HUES64 (cell line): Measurements from ENCODE around the gene RTF1.

Source experiments
- H3K27ac ChIP-seq: 2 replicates; pipeline ENCODE4 v1.7.0; 2013; ENCODE audit warnings: low read depth, low read length, inconsistent platforms
- H3K27me3 ChIP-seq: 2 replicates; pipeline ENCODE4 v1.6.1; 2013; ENCODE audit warnings: mild to moderate bottlenecking, low read length; ENCODE audit not compliant: insufficient read depth
- H3K36me3 ChIP-seq: 2 replicates; pipeline ENCODE4 v1.6.1; 2013; ENCODE audit warnings: mild to moderate bottlenecking, low read length; ENCODE audit not compliant: insufficient read depth
- H3K4me1 ChIP-seq: 2 replicates; pipeline ENCODE4 v1.6.1; 2013; ENCODE audit warnings: mild to moderate bottlenecking, low read length, moderate library complexity; ENCODE audit not compliant: insufficient read depth
- H3K4me3 ChIP-seq: 2 replicates; pipeline ENCODE4 v1.5.1; 2013; ENCODE audit warnings: mild to moderate bottlenecking, low read length, moderate library complexity
- H3K9ac ChIP-seq: 2 replicates; pipeline ENCODE4 v1.6.1; 2013; ENCODE audit warnings: mild to moderate bottlenecking, low read depth, low read length
- H3K9me3 ChIP-seq: 2 replicates; pipeline ENCODE4 v1.6.1; 2013; ENCODE audit warnings: low read depth, low read length; ENCODE audit not compliant: insufficient read depth
- WGBS: fragments of 150-250, 120-280 bp; methylation state at CpG from one replicate; pipeline ENCODE4 v1.1.7; 2013; ENCODE audit warnings: missing lambda C conversion rate; 5-methylcytosine and 5-hydroxymethylcytosine counted together

The RTF1 gene

DNA sequence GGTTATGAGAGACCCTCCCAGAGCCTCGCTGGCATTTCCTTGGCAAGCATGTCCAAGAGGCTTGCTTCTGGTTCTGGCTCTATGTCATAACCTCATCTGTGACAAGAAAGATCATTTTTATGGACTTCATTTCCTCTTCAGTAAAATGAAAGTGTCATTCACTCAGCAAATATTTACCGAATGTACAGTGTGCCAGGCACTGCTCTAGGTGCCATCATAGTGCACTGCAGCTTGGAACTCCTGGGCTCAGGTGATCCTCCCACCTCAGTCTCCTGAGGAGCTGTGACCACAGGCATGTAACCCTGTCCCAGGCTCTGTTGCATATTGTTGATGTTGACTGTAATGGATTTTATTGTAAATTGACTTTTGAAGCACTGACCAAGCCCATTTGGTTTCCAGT lies 58.0 kb downstream of the RTF1 start:
- Histone ChIP-seq H3K4me3 (no peak overlapping the region), H3K9me3 (no peaks in the 10 kb centered on the region), H3K9ac (no peak overlapping the region), H3K27me3 (no peaks in the 10 kb centered on the region), H3K36me3 (peaks cover 86% of the 10 kb centered on the region), H3K27ac (no peak overlapping the region), H3K4me1 (no peaks in the 10 kb centered on the region)
- 98% methylated on average over 2 of the region's 2 CpGs for WGBS

DNA sequence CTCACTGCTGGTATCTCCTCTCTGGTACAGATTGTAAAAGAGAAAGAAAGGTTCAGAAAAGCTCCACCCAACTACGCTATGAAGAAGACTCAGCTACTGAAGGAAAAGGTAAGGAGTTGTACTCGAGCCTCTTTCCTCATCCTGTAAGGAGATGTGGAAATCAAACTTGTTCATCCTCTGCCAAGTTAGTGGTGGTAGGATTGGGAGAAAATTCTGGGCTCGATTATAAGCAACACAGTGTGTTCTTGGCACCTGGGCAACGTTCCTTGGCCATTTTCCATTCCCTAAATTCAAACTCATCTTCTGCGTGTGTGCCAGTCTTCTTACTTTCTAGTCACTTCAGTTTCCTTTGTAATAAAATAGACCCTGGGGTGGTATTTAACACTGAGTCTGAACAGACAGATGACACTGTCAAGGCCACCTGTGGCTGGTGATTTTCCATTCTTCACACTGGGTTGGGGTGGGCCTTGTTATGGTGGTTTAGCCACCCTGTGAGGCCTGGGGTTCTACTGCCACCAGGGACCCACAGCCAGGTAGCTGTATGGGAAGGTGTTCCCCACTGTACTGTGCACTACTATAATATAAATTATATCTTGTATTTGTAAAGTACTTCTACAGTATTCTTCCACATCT lies 59.6 kb downstream of the RTF1 start:
- Histone ChIP-seq H3K4me3 (no peak overlapping the region), H3K36me3 (peaks cover 86% of the 10 kb centered on the region), H3K4me1 (no peaks in the 10 kb centered on the region), H3K9me3 (no peaks in the 10 kb centered on the region), H3K27ac (no peak overlapping the region), H3K27me3 (no peaks in the 10 kb centered on the region), H3K9ac (no peak overlapping the region)
- 95% methylated on average over 5 of the region's 5 CpGs for WGBS

DNA sequence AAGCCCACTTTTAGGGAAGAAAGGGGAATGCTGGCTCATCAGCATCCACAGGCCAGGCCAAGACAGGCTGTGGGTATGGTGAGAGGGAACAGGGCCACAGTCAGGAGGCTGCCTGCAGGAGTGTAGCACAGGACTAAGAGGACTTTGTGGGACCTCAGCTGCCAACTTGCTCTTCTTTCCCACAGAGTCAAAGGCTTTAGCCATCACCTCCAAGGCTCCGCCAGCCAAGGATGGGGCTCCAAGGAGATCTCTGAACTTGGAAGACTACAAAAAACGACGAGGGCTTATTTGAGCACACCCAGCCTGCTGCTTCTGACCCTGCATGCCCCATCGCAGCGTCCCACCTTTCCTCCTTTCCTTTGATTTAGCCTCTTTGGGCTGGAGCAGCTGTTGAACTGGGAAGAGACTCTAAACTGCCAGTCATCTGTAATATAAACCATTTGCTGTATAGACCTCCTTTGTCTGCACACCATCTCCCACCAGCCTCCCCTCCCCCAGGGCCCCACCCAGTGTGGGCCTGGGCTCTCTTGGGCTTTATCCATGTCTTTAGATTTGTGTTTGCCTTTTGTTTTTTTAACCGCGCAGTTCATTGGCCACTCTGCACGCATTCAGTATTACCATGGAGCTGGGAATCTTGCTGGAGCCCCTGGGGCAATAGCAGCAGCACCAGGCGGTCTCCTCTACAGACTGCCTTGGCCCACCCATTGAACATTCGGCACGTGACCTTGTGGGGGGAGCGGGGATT lies 63.7 kb downstream of the RTF1 start:
- H3K4me3 ChIP-seq: no peak overlapping the region
- peaks cover 73% of the 10 kb centered on the region for H3K36me3 ChIP-seq
- no peaks in the 10 kb centered on the region for H3K4me1 ChIP-seq
- H3K27ac ChIP-seq: no peak overlapping the region
- H3K9me3 ChIP-seq: no peaks in the 10 kb centered on the region
- no peaks in the 10 kb centered on the region for H3K27me3 ChIP-seq
- H3K9ac ChIP-seq: no peak overlapping the region
- 95% methylated on average over 12 of the region's 12 CpGs for WGBS

DNA sequence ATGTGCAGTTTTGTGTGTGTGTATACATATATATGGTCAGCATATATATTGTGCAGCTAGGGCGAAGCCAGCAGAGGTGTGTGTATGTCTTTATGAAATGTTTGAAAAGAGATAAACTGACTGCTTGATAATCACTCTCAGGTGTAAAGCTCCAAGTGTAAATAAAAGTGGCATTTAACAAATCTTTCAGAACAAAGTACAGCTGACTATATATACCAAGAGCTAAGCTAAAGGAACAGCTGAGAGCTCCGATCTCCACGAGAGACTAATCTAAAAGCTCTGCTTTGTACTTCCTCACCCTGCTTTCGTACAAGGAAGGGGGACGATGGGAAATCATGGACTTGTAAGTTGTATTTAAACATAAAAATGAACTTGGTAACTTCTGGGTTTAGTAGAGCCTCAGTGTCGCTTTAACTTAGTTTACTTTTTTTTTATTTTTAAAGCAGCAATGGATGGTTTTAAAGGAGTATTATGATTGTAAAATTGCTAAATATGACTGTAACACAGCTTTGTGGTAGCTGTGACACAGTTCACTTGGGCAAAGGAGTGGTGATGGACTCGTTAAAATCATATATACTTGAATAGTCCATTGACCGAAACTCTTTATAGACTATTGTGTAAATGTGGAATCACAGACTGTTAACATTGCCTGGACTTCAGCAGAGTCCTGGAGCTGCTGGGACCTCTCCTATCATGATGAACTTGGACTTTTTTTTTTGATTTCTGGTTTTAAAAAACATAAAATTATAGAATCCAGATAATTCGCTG lies 65.4 kb downstream of the RTF1 start:
- H3K9ac ChIP-seq: no peak overlapping the region
- no peak overlapping the region for H3K27ac ChIP-seq
- 96% methylated on average over 8 of the region's 9 CpGs for WGBS
- no peaks in the 10 kb centered on the region for H3K27me3 ChIP-seq
- H3K4me1 ChIP-seq: no peaks in the 10 kb centered on the region
- H3K9me3 ChIP-seq: no peaks in the 10 kb centered on the region
- H3K36me3 ChIP-seq: peaks cover 56% of the 10 kb centered on the region
- no peak overlapping the region for H3K4me3 ChIP-seq

DNA sequence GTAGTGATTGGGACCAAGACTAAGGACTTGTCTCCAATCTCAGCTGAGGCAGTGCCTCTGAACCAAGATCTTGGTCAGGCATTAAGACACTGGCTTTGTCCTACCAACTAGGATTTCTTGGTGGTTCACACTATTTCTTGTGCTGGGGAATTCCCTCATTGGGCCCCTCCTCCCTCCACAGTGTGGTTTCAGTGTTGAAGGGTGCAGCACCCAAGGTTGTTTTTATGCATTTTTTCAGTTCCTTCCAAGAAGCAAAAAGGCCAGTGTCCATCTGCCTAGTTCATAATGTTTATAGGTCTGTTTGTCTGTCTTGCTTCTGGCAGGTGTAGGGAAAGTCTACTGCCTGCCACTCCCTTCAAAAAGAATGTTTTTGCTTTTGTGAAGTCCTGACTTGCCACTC lies 66.2 kb downstream of the RTF1 start:
- Histone ChIP-seq H3K27me3 (no peaks in the 10 kb centered on the region), H3K4me3 (no peak overlapping the region), H3K9ac (no peak overlapping the region), H3K4me1 (no peaks in the 10 kb centered on the region), H3K9me3 (no peaks in the 10 kb centered on the region), H3K36me3 (peaks cover 48% of the 10 kb centered on the region), H3K27ac (no peak overlapping the region)

DNA sequence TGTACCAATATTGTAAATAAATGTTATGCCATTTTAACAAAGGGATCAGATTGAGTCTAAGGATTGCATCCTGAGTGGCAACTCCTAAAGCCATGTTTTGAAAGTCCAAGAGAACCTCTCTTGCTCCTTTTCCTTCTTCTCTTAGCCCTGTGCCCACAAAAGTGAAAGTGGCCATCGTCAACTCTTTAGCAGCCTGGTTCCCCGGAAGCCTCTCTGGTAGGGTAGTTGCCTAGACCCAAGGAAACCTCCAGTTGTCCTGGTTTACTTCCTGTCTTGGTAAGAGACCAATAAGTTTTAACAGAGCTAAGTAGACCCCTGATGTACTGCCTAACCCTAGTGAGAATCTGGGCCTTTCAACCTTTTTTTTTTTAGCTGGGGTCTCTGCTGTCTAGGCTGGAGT lies 66.6 kb downstream of the RTF1 start:
- Histone ChIP-seq H3K4me3 (no peak overlapping the region), H3K9me3 (no peaks in the 10 kb centered on the region), H3K9ac (no peak overlapping the region), H3K4me1 (no peaks in the 10 kb centered on the region), H3K27me3 (no peaks in the 10 kb centered on the region), H3K36me3 (peaks cover 44% of the 10 kb centered on the region), H3K27ac (no peak overlapping the region)
- 100% methylated on average over 2 of the region's 2 CpGs for WGBS

DNA sequence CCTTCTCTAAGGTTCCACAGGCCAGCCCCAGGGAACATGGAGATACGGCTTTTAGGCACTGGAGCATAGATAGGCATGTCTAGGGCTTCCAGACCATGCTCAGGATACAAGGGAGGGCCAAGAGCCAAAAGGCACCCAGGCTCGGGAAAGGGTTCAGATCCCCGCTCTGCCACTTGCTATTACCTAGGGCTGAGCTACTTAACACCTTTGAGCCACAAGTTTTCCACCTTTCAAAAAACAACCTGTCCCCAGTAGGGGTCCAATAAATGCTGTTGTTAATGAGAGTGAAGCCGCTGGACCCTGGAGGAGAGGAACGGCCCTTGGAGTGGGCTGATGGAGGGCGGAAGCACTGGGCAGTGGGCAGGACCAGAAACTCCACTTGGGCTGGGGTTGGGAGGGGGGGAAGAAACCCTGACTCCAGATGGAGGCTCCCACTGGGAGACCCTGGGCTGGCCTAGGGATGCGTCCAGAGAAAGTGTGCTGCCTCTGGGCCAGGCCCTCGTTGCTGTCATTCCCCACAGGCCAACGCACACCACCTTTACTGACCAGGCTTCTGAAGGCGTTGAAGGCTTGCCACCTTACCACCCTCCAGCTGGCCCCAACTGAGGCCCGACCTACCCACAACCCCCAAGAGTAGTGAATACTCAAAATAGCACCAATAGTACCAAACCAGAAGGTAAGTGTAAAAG lies 68.2 kb downstream of the RTF1 start:
- Histone ChIP-seq H3K4me1 (no peaks in the 10 kb centered on the region), H3K9me3 (no peaks in the 10 kb centered on the region), H3K27ac (no peak overlapping the region), H3K36me3 (peaks cover 29% of the 10 kb centered on the region), H3K9ac (no peak overlapping the region), H3K27me3 (no peaks in the 10 kb centered on the region), H3K4me3 (no peak overlapping the region)
- 83% methylated on average over 11 of the region's 11 CpGs for WGBS

DNA sequence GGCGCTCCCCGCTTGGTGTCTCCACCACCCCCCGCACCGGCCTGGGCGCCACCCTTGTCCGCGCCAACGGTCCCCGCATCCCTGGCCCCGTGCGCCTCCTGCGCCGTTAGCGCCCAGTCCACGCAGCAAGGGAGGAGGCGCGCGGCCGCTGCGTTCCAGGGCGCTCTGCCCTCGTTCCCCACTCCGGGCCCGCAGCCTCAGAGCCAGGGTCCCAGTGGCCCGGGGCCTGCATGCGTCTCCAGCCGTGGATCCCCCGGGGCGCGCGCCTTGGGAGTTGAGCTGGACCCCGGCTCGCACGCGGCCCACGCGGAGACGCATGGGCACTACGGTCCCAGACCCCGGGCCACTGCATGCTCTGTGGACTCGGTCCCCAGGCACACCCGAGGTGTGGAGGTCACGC lies 69.4 kb downstream of the RTF1 start:
- 96% methylated on average over 43 of the region's 43 CpGs for WGBS
- Histone ChIP-seq H3K9me3 (no peaks in the 10 kb centered on the region), H3K36me3 (peaks cover 17% of the 10 kb centered on the region), H3K27me3 (peaks cover 10% of the 10 kb centered on the region), H3K27ac (no peak overlapping the region), H3K4me1 (no peaks in the 10 kb centered on the region), H3K9ac (no peak overlapping the region), H3K4me3 (no peak overlapping the region)

DNA sequence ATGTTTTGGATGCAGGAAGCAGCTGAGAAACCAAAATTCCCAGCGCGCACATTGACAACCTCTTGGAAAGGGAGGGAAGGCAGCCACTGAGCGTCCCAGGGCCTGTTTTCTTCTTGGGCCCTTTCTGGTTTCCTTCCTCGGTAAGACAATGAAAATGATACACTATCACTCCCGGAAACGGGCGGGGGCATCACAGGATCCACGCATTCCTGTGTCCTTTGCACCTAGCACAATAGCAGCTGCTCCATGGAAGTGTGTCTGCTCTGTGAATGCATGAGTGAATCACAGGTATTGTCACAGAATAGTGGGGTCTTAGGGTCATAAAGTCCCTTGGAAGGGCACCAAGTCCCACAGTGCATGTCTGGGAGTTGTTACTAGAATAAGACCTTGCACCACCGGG lies 70.5 kb downstream of the RTF1 start:
- Histone ChIP-seq H3K36me3 (peaks cover 7% of the 10 kb centered on the region), H3K9me3 (no peaks in the 10 kb centered on the region), H3K4me1 (no peaks in the 10 kb centered on the region), H3K4me3 (no peak overlapping the region), H3K9ac (no peak overlapping the region), H3K27me3 (peaks cover 21% of the 10 kb centered on the region), H3K27ac (no peak overlapping the region)
- WGBS: 90% methylated on average over 9 of the region's 9 CpGs

DNA sequence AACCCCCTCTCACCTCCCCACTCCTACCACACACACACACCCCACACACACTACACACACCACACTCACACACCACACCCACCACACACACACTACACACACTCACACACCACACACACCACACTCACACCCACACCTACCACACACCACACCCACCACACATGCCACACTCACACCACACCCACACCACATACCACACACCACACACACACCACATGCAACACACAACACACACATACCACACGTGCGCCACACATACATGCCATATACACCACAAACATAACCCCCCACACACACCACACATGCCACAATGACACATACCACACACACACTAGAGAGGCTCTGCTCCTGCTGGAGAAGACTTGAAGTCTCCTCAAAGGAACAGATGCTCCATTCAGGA lies 70.9 kb downstream of the RTF1 start:
- H3K27ac ChIP-seq: no peak overlapping the region
- H3K27me3 ChIP-seq: peaks cover 26% of the 10 kb centered on the region
- H3K9ac ChIP-seq: no peak overlapping the region
- no peak overlapping the region for H3K4me3 ChIP-seq
- peaks cover 3% of the 10 kb centered on the region for H3K4me1 ChIP-seq
- 93% methylated on average over 2 of the region's 2 CpGs for WGBS
- H3K9me3 ChIP-seq: no peaks in the 10 kb centered on the region
- H3K36me3 ChIP-seq: peaks cover 3% of the 10 kb centered on the region

DNA sequence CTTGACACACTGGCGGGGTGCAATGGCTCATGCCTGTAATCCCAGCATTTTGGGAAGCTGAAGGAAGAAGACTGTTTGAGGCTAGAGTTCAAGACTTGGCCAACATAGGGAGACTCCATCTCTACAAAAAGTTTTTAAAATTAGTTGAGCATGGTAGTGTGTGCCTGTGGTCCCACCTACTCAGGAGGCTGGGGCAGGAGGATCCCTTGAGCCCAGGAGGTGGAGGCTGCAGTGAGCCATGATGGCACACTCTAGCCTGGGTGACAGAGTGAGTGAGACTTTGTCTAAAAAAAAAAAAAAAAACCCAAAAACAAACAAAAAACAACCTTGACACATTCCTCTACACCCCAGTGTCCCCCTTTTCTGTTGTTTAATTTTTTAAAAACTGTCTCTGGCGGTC lies 72.7 kb downstream of the RTF1 start:
- 94% methylated on average over 2 of the region's 2 CpGs for WGBS
- Histone ChIP-seq H3K36me3 (no peaks in the 10 kb centered on the region), H3K4me3 (no peak overlapping the region), H3K4me1 (peaks cover 5% of the 10 kb centered on the region), H3K27me3 (peaks cover 44% of the 10 kb centered on the region), H3K9me3 (no peaks in the 10 kb centered on the region), H3K9ac (no peak overlapping the region), H3K27ac (no peak overlapping the region)
